HCT116 (cell line): Measurements from ENCODE around the gene DHX16. TPM values are rescaled to one million over a fixed set of nuclear protein-coding genes. Genes with fewer than 3 reads are reported as not detected.
A peak's percentile ranks its signal among the peaks of the same experiment; 100 is the strongest.

Experiments used
- ATAC-seq: fragments of 200-7000 bp; cut with Tn5 transposase; 2 replicates; pipeline ENCODE4 v1.9.1; 2020; ENCODE audit warnings: mild to moderate bottlenecking, moderate library complexity
- BruUV-seq: library from RNA; stranded (reverse); fragments of 400-500 nt; replicated peaks from 2 replicates; lab custom pipeline; 2021; lab: Mats Ljungman, UMichigan
- CTCF ChIA-PET: fragments of 300-600 bp; sonication (Branson Sonifier 250); formaldehyde crosslinking; loops from one replicate; lab custom pipeline; 2021; ENCODE audit warnings: antibody characterized with exemption; lab: Charles Lee
- POLR2A ChIA-PET: fragments of 300-600, 350-600 bp; sonication (Branson Sonifier 250); formaldehyde crosslinking; loops from one replicate; lab custom pipeline; 2021; ENCODE audit warnings: antibody characterized with exemption; lab: Charles Lee
- RAD21 ChIA-PET, 2 experiments: fragments of 300-600 bp; sonication (Branson Sonifier 250); formaldehyde crosslinking; loops; one replicate each; lab custom pipeline; 2023; ENCODE audit warnings: low total read pairs in 2 of 2; ENCODE audit not compliant: uncharacterized antibody in 2 of 2, unreplicated experiment in 2 of 2, low non-redundant PET in 1 of 2; lab: Charles Lee
- DNase-seq: peaks from one replicate; pipeline ENCODE4 v3.0.0-alpha.2; 2010; ENCODE audit warnings: low read depth, low spot score
- H2AFZ ChIP-seq: fragments of 200-600 bp; shearing (Covaris generic), sonication (generic); 2 replicates; pipeline ENCODE4 v1.6.1; 2017; ENCODE audit warnings: low read depth, mixed run types, mixed read lengths, antibody characterized with exemption, low read length; ENCODE audit not compliant: poor library complexity, severe bottlenecking
- H3K27ac ChIP-seq: 2 replicates; pipeline ENCODE4 v1.5.1; 2012; ENCODE audit warnings: low read depth, low read length
- H3K27me3 ChIP-seq: fragments of 200-600 bp; sonication (generic); 2 replicates; pipeline ENCODE4 v1.6.1; 2016; ENCODE audit warnings: mixed run types, low read length, mixed read lengths; ENCODE audit not compliant: insufficient read depth
- H3K36me3 ChIP-seq, 2 experiments: fragments of 200-500 bp in 1 of 2; fragments of 200-600 bp in 1 of 2; sonication (Bioruptor generic) in 1 of 2; sonication (generic) in 1 of 2; 2 replicates each; pipeline versions ENCODE4 v1.5.1 to v1.6.1; 2014 to 2016; ENCODE audit warnings: low read length in 2 of 2, inconsistent platforms in 1 of 2, mixed read lengths in 1 of 2, mixed run types in 1 of 2; ENCODE audit not compliant: insufficient read depth in 2 of 2, control insufficient read depth in 1 of 2
- H3K4me1 ChIP-seq, 2 experiments: fragments of 200-600 bp in 1 of 2; sonication (generic) in 1 of 2; 2 replicates each; pipeline versions ENCODE4 v1.5.1 to v1.6.1; 2012 to 2017; ENCODE audit warnings: low read length in 2 of 2, inconsistent platforms in 1 of 2, mild to moderate bottlenecking in 1 of 2, mixed read lengths in 1 of 2, mixed run types in 1 of 2, moderate library complexity in 1 of 2; ENCODE audit not compliant: insufficient read depth in 2 of 2, control insufficient read depth in 1 of 2
- H3K4me2 ChIP-seq: fragments of 200-600 bp; sonication (generic); 2 replicates; pipeline ENCODE4 v1.6.1; 2017; ENCODE audit warnings: mixed run types, low read length, mixed read lengths
- H3K4me3 ChIP-seq, 2 experiments: fragments of 200-600 bp in 1 of 2; sonication (generic) in 1 of 2; replicated peaks in 1 of 2; 2 replicates each; pipeline ENCODE4 v1.5.1; 2011 to 2016; ENCODE audit warnings: low read length in 2 of 2, control low read depth in 1 of 2, low read depth in 1 of 2, mild to moderate bottlenecking in 1 of 2, mixed read lengths in 1 of 2, mixed run types in 1 of 2
- H3K79me2 ChIP-seq: fragments of 200-600 bp; sonication (generic); 2 replicates; pipeline ENCODE4 v1.6.1; 2017; ENCODE audit warnings: mild to moderate bottlenecking, mixed run types, low read length, moderate library complexity, mixed read lengths; ENCODE audit not compliant: insufficient read depth
- H3K9ac ChIP-seq: fragments of 200-600 bp; sonication (generic); 2 replicates; pipeline ENCODE4 v1.6.1; 2016; ENCODE audit warnings: low read length, mixed read lengths
- H3K9me2 ChIP-seq: fragments of 200-600 bp; sonication (generic), shearing (Covaris generic); 2 replicates; pipeline ENCODE4 v1.6.1; 2017; ENCODE audit warnings: mixed run types, mild to moderate bottlenecking, moderate library complexity; ENCODE audit not compliant: insufficient read depth
- H3K9me3 ChIP-seq, 2 experiments: fragments of 200-500 bp in 1 of 2; fragments of 200-600 bp in 1 of 2; sonication (Bioruptor generic) in 1 of 2; sonication (generic) in 1 of 2; 2 replicates each; pipeline ENCODE4 v1.6.1; 2014 to 2017; ENCODE audit warnings: low read length in 2 of 2, mixed read lengths in 2 of 2, inconsistent platforms in 1 of 2, low read depth in 1 of 2, mild to moderate bottlenecking in 1 of 2, mixed run types in 1 of 2, moderate library complexity in 1 of 2; ENCODE audit not compliant: control insufficient read depth in 1 of 2, insufficient read depth in 1 of 2
- H4K20me1 ChIP-seq: fragments of 200-600 bp; sonication (generic), shearing (Covaris generic); 2 replicates; pipeline ENCODE4 v1.6.1; 2017; ENCODE audit warnings: mixed run types, mild to moderate bottlenecking, moderate library complexity; ENCODE audit not compliant: insufficient read depth
- CEBPB ChIP-seq: IDR thresholded peaks from 2 replicates; pipeline ENCODE4 v1.6.1; 2012; ENCODE audit warnings: low read depth
- EZH2 ChIP-seq: fragments of 200-600 bp; sonication (generic); IDR thresholded peaks from 2 replicates; pipeline ENCODE4 v1.6.1; 2017; ENCODE audit warnings: antibody characterized with exemption, mixed run types
- FOSL1 ChIP-seq: IDR thresholded peaks from 2 replicates; pipeline ENCODE4 v1.6.1; 2012; ENCODE audit warnings: low read depth
- JUND ChIP-seq: IDR thresholded peaks from 2 replicates; pipeline ENCODE4 v1.6.1; 2012
- POLR2A ChIP-seq: IDR thresholded peaks from 2 replicates; pipeline ENCODE4 v1.7.0; 2011; ENCODE audit warnings: borderline replicate concordance; ENCODE audit not compliant: insufficient read depth, insufficient read length; ENCODE audit errors: extremely low read depth
- POLR2AphosphoS5 ChIP-seq: IDR thresholded peaks from 2 replicates; pipeline ENCODE4 v1.6.1; 2011; ENCODE audit warnings: mild to moderate bottlenecking, low read depth, low read length, moderate library complexity
- RAD21 ChIP-seq: IDR thresholded peaks from 2 replicates; pipeline ENCODE4 v1.6.1; 2012; ENCODE audit warnings: low read depth, mild to moderate bottlenecking
- SIN3A ChIP-seq: IDR thresholded peaks from 2 replicates; pipeline ENCODE4 v1.6.1; 2012; ENCODE audit warnings: low read depth
- SP1 ChIP-seq: IDR thresholded peaks from 2 replicates; pipeline ENCODE4 v1.6.1; 2012; ENCODE audit warnings: low read depth
- SRF ChIP-seq: IDR thresholded peaks from 2 replicates; pipeline ENCODE4 v1.6.1; 2012; ENCODE audit warnings: low read depth
- TCF7L2 ChIP-seq: IDR thresholded peaks from 2 replicates; pipeline ENCODE4 v1.7.0; 2011; ENCODE audit warnings: borderline replicate concordance, inconsistent platforms; ENCODE audit not compliant: insufficient read depth, insufficient read length; ENCODE audit errors: extremely low read depth
- YY1 ChIP-seq: IDR thresholded peaks from 2 replicates; pipeline ENCODE4 v1.6.1; 2011; ENCODE audit warnings: low read length, low read depth, moderate library complexity, mild to moderate bottlenecking; ENCODE audit not compliant: insufficient replicate concordance; ENCODE audit errors: extremely low read depth
- ZFX ChIP-seq: fragments of 450-650 bp; IDR thresholded peaks from 2 replicates; pipeline ENCODE4 v1.6.1; 2017
- ZNF274 ChIP-seq: fragments of 200-500 bp; sonication (Bioruptor generic); IDR thresholded peaks from 2 replicates; pipeline ENCODE4 v1.6.1; 2014; ENCODE audit warnings: mild to moderate bottlenecking, low read depth, low read length, inconsistent platforms
- intact Hi-C: fragments of 100-400 bp; cut with micrococcal nuclease; formaldehyde crosslinking; loops from 2 replicates; pipeline ENCODE4 v1.10.0; 2022
- total RNA-seq: library from RNA; stranded (reverse); gene quantifications from one replicate; pipeline ENCODE4 v1.2.1, GENCODE V29; 2021; ENCODE audit not compliant: unreplicated experiment
- TF ChIP-seq, protein P1 (sequence below): IDR thresholded peaks from 2 replicates; pipeline ENCODE4 v1.6.1; 2012; ENCODE audit warnings: low read depth
- TF ChIP-seq, protein P2 (sequence below), 3 experiments: fragments of 200-600 bp in 1 of 3; sonication (generic) in 1 of 3; IDR thresholded peaks in 2 of 3; conservative IDR thresholded peaks in 1 of 3; 2 replicates each; pipeline ENCODE4 v1.5.1; 2012 to 2017; ENCODE audit warnings: low read depth in 2 of 3, low read length in 2 of 3, antibody characterized with exemption in 1 of 3, borderline replicate concordance in 1 of 3, control low read depth in 1 of 3, mild to moderate bottlenecking in 1 of 3, mixed read lengths in 1 of 3, mixed run types in 1 of 3, moderate library complexity in 1 of 3; ENCODE audit not compliant: insufficient read depth in 1 of 3
- TF ChIP-seq, protein P3 (sequence below): IDR thresholded peaks from 2 replicates; pipeline ENCODE4 v1.6.1; 2012

The DHX16 gene
- total RNA-seq, 1 experiment from 2014 or later, result 46.0 TPM

DNA sequence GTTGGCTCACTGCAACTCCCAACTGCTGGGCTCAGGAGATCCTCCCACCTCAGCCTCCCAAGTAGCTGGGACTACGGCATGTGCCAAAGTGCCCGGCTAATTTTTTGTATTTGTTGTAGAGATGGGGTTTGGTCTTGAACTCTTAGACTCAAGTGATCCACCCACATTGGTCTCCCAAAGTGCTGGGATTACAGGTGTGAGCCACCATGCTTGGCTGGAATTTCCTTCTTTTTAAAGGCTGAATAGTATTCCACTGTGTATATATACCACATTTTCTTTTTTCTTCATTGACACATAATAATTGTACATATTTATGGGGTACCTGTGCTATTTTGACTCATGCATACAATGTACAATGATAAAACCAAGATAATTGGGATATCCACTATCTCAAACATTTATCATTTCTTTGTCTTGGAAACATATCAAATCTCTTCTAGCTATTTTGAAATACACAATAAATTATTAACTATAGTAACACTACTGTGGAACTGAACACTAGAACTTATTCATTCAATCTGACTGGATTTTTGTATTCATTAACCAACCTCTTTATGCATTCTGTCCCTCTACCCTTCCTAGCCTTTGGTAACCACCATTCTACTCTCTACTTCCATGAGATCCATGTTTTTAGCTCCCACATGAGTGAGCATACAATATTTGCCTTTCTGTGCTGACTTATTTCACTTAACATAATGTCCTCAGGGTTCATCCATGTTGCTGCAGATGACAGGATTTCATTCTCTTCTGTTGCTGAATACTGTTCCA, 36.5 kb upstream of the DHX16 start (continued):
- TF ChIP-seq, protein P1, sequence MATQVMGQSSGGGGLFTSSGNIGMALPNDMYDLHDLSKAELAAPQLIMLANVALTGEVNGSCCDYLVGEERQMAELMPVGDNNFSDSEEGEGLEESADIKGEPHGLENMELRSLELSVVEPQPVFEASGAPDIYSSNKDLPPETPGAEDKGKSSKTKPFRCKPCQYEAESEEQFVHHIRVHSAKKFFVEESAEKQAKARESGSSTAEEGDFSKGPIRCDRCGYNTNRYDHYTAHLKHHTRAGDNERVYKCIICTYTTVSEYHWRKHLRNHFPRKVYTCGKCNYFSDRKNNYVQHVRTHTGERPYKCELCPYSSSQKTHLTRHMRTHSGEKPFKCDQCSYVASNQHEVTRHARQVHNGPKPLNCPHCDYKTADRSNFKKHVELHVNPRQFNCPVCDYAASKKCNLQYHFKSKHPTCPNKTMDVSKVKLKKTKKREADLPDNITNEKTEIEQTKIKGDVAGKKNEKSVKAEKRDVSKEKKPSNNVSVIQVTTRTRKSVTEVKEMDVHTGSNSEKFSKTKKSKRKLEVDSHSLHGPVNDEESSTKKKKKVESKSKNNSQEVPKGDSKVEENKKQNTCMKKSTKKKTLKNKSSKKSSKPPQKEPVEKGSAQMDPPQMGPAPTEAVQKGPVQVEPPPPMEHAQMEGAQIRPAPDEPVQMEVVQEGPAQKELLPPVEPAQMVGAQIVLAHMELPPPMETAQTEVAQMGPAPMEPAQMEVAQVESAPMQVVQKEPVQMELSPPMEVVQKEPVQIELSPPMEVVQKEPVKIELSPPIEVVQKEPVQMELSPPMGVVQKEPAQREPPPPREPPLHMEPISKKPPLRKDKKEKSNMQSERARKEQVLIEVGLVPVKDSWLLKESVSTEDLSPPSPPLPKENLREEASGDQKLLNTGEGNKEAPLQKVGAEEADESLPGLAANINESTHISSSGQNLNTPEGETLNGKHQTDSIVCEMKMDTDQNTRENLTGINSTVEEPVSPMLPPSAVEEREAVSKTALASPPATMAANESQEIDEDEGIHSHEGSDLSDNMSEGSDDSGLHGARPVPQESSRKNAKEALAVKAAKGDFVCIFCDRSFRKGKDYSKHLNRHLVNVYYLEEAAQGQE, result no peak
- TF ChIP-seq SP1, result no peak

DNA sequence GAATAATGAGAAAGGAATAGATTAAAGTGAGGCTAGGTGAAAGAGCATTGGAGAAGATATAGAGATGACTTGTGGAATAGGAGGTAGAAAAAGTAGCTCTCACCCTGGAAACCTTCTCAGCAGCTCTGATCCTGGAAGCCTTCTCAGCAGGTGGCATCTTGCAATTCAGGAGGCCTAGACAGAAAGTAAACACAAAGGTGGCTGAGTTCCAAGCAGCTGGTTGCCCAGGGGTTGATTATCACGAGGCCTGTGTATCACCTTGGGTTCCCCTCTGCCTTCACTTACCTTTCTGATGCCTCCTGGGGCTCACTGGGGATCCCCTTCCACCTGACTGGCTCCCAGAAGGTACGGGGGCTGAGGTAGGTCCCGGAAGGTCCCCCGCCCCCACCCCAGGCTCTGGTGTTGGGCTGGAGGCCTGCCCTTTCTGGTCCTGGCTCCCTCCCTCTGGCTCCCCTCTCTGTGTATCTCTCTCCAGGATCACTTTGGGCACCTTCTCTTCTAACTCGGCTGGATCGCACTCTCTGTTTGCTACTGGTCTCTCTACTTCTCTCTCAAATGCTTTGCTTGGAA, 34.6 kb upstream of the DHX16 start:
- ATAC-seq (peak; percentile 25; the same call in 1 of the 2 replicates), DNase-seq (no peak)
- intact Hi-C loops, result no loop called here
- RAD21 ChIA-PET, result no interaction called here
- Histone ChIP-seq H3K9ac (no peak overlapping the region), H3K4me1 (peaks cover 4 to 10% of the 10 kb centered on the region in 2 experiments; a peak in 3 of 4 replicates), H3K79me2 (no peaks in the 10 kb centered on the region), H3K4me3 (no peak overlapping the region), H4K20me1 (no peaks in the 10 kb centered on the region), H2AFZ (no peak overlapping the region), H3K27ac (no peak overlapping the region), H3K9me3 (no peaks in the 10 kb centered on the region), H3K36me3 (peaks cover 10 to 12% of the 10 kb centered on the region in 2 experiments), H3K9me2 (no peaks in the 10 kb centered on the region), H3K4me2 (no peak overlapping the region), H3K27me3 (no peaks in the 10 kb centered on the region)
- no peak for TF ChIP-seq RAD21
- no peak for TF ChIP-seq YY1
- no peak for TF ChIP-seq CEBPB
- TF ChIP-seq SP1, result no peak
- TF ChIP-seq SRF, result no peak
- TF ChIP-seq ZNF274, result no peak
- no peak for TF ChIP-seq ZFX
- TF ChIP-seq, protein P2, sequence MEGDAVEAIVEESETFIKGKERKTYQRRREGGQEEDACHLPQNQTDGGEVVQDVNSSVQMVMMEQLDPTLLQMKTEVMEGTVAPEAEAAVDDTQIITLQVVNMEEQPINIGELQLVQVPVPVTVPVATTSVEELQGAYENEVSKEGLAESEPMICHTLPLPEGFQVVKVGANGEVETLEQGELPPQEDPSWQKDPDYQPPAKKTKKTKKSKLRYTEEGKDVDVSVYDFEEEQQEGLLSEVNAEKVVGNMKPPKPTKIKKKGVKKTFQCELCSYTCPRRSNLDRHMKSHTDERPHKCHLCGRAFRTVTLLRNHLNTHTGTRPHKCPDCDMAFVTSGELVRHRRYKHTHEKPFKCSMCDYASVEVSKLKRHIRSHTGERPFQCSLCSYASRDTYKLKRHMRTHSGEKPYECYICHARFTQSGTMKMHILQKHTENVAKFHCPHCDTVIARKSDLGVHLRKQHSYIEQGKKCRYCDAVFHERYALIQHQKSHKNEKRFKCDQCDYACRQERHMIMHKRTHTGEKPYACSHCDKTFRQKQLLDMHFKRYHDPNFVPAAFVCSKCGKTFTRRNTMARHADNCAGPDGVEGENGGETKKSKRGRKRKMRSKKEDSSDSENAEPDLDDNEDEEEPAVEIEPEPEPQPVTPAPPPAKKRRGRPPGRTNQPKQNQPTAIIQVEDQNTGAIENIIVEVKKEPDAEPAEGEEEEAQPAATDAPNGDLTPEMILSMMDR (IDR thresholded peaks at IDR 0.05 in 2 of 3, conservative IDR thresholded peaks at IDR 0.05 in 1 of 3; ENCODE audit: borderline replicate concordance in 1 of 3, insufficient read depth in 1 of 3, low read depth in 2 of 3, low read length in 2 of 3), result no peak
- TF ChIP-seq, protein P3, sequence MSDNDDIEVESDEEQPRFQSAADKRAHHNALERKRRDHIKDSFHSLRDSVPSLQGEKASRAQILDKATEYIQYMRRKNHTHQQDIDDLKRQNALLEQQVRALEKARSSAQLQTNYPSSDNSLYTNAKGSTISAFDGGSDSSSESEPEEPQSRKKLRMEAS, result no peak
- TF ChIP-seq JUND, result no peak
- no peak for TF ChIP-seq POLR2A
- TF ChIP-seq SIN3A, result no peak
- no peak for TF ChIP-seq FOSL1
- no peak for TF ChIP-seq TCF7L2
- no peak for TF ChIP-seq POLR2AphosphoS5
- no peak for TF ChIP-seq EZH2
- no TSS peak for BruUV-seq
- CTCF ChIA-PET, result no interaction called here
- POLR2A ChIA-PET, result interaction anchor here (1.6 kb wide), 1 partner anchor 10 kb away, joined by 7 read pairs; the partner anchor contains the start of gene MDC1
